PC-9 (cell line): ENCODE measurements around the gene CES2.

Experiments
- EZH2 ChIP-seq: fragments of 200-600 bp; sonication (generic); IDR thresholded peaks from 2 replicates; pipeline ENCODE4 v1.8.0; 2017; ENCODE audit warnings: antibody characterized with exemption, low read depth
- TF ChIP-seq, protein P1 (sequence below): fragments of 200-600 bp; sonication (generic); conservative IDR thresholded peaks from 2 replicates; pipeline ENCODE4 v1.6.1; 2017; ENCODE audit warnings: mixed run types, antibody characterized with exemption, mild to moderate bottlenecking, moderate library complexity

DNA sequence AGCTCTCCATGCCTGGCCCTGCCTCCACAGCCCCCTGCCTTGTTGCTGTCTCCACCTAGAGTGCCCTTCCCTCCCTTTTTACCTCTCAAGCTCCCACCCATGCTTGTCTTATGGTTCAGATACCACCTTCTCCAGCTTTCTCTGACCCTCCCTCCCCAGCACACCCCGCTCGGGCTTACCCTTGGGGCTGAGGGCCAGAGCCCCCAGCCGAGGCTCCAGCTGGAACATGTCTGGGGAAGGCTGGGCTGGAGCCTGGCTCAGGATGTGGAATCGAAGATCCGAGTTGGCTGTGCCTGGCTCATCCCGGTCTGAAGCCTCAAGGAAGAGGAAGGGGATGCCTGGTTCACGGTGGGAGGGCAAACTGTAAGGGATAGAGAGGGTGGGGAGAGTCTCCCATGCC is 20.3 kb upstream of the CES2 start:
- TF ChIP-seq, protein P1, sequence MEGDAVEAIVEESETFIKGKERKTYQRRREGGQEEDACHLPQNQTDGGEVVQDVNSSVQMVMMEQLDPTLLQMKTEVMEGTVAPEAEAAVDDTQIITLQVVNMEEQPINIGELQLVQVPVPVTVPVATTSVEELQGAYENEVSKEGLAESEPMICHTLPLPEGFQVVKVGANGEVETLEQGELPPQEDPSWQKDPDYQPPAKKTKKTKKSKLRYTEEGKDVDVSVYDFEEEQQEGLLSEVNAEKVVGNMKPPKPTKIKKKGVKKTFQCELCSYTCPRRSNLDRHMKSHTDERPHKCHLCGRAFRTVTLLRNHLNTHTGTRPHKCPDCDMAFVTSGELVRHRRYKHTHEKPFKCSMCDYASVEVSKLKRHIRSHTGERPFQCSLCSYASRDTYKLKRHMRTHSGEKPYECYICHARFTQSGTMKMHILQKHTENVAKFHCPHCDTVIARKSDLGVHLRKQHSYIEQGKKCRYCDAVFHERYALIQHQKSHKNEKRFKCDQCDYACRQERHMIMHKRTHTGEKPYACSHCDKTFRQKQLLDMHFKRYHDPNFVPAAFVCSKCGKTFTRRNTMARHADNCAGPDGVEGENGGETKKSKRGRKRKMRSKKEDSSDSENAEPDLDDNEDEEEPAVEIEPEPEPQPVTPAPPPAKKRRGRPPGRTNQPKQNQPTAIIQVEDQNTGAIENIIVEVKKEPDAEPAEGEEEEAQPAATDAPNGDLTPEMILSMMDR: no peak
- no peak for TF ChIP-seq EZH2
